GM18861 (cell line): ENCODE results near the gene SYCE1L.
A peak's percentile ranks its signal among the peaks of the same experiment; 100 is the strongest.
"Not testable (repeated sequence)": the region's sequence is repeated elsewhere in the genome, so short reads cannot be mapped to it uniquely, and the experiment has no call there.

Experiments used
- ATAC-seq: cut with Tn5 transposase; IDR thresholded peaks from one replicate; pipeline ENCODE4 v1.9.1; 2021; ENCODE audit not compliant: unreplicated experiment

SYCE1L gene

DNA sequence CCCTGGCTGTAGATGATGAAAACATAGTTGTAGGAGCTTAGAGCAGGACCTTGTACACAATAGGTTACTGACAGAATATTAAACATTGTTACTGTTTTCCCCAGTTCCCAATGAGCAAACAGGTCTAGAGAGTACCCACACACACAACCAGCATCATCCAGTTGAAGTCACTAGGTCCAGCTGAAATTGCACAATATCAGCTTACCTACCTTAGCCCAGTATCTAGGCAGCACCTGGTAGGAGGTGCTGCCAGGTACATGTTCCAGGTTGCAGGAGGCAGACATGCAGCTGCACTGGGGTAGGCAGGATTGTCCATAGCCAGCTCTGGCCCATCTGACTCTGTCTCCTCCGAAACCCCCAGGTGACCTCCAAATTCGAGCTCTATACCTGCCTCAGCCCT is 1.5 kb upstream of the SYCE1L start:
- no peak for ATAC-seq

DNA sequence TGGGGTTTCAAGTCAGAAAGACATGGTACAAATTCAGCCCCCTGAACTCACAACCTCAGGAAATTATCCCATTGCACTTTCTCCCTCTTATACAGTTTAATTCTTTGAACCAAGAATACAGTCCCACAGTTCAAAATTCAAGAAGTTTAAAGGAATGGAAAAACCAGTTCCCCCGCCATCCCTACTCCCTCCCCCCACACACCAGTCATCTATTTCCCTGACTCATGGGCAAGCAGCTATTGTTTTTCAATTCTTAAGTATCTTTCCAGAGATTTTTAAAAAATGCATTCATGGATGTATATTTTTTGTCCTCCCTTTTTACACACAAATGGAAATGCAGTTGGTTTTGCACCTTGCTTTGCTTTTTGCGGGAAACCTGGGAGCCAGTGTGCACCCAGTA is 7.3 kb downstream of the SYCE1L start:
- no peak for ATAC-seq

DNA sequence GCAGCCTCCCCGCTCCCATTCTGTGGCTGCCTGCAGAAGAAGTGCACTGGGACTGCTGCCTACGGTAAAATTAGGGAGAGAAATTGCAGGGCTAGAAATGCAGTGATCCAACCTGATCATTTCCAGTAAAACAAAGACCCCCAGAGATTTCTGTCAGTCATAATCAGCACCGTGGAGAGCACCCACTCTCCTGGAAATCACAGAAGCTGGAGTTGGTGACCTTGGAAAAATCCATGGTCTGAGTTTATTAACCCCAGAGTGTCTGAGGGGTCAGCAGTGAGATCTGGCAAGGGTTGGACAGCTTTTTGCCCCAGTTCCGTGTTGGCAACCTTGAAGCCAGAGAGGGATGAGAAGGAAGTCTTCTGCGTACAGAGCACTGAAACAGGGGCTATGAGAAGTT is 7.8 kb downstream of the SYCE1L start:
- no peak for ATAC-seq

DNA sequence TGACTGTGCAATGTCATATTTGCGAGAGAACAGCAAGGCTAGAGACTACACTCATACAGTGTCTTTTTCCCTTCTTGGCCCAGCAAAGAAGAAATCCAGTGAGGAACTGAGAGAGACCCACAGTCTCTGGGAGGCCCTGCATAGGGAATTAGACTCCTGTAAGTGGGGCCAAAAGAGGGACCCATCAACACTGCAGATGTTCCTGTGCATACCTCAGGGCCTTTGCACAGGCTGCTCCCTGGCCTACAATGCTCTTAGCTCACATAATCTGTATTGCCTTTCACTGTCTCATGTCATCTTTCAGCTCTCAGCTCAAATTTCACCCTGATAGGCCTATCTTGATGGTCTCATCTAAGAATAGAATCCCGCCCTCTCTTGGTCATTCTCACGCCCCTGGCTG is 9.2 kb downstream of the SYCE1L start:
- no peak for ATAC-seq

DNA sequence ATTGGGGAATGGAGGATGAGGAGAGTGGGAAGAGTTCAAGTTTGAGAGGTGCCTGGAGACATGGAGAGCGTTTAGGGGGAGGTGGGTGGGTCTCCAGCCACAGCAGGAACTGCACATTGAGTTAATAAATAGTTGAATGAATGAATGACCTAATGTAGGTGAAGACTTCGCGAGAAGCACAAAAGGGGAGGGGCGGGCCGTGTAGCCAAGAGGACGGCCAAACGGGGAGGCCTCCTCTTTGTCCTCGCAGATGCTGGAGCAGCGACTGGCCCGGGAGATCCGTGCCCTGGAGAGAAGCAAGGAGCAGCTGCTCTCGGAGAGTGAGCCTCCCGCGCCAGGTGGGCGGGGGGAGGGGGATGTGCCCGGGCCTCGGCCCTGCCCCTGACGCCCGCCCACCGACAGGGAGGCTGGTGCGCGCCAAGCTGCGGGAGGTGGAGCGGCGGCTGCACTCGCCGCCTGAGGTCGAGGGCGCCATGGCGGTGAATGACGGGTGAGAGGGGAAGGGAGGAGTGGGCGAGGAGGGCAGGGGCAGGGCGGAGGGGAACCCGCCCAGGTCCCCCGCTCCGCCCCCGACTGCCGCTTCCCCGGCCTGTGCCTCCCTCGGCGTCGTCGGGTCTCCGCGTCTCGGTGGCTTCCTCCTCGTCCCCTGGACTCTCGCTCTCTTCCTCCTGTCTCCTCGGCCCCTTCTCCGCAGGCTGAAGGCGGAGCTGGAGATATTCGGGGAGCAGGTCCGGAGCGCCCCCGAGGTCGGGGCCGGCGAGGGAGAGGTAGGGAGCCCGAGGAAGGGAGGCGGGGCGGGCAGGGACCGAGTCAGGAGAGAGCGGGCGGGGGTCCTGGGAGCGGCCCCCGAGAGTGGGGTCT is 12.9 kb downstream of the SYCE1L start:
- ATAC-seq, result peak; percentile 64

DNA sequence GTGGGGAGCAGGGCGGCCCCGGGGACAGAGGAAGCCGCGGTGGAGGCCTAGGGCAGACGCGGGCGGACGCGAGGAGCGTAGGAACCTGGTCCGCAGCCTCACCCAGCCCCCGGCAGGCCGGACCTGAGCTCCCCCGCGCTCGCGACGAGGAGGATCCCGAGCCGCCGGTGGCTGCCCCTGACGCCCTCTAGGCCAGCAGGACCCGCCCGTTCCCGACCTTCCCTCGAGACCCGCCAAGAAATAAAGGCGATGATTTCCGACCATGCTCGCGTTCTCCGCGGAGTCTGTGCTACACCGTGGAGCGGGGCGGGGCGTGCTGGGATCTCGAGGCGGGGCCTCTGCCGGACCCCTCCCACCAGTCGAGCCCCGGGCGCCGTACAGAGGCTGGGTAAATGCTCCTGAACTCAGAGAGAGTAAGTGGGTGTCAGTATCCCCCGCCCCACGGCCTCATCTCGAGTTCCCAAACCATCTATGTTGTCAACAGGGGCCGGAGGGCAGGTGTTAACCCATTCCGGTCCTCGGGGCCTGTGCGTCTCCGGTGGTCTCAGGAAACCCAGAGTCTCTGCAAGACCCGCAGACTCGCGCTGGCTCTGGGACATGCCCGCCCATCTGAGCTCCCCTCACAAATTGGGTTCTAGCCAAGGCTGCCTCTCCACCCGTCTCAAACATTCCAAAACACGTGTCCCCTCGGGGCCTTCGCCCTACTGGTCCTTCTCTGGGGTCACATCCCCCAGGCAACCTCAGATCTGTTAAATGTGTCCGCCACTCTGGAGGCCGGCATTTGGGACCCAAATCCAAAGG is 13.7 kb downstream of the SYCE1L start:
- ATAC-seq, result peak; percentile 69

DNA sequence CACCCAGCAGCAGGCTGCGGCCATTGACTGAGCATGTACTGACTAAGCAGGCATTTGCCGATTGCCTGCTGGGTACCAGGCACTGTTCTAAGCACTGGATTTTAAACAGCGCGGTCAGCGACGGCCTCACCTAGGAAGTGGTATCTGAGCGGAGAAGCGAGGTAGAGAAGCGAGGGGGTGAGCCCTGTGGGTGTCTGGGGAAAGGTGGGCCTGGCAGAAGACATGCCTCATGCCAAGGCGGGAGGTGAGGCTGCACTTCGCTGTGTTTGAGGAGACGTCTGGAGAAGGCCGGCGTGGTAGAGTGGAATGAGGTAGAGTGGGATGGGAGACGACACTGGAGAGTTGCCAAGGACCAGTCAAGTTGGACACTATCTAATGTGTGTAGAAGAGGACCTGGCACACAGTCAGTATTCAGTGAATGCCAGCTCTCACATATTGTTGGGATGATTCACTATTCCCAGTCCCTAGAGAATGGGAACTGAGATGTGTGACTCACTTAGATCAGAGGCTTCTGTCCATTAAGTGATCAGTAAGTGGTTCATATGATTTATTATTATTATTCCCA is 14.4 kb downstream of the SYCE1L start:
- no peak for ATAC-seq

DNA sequence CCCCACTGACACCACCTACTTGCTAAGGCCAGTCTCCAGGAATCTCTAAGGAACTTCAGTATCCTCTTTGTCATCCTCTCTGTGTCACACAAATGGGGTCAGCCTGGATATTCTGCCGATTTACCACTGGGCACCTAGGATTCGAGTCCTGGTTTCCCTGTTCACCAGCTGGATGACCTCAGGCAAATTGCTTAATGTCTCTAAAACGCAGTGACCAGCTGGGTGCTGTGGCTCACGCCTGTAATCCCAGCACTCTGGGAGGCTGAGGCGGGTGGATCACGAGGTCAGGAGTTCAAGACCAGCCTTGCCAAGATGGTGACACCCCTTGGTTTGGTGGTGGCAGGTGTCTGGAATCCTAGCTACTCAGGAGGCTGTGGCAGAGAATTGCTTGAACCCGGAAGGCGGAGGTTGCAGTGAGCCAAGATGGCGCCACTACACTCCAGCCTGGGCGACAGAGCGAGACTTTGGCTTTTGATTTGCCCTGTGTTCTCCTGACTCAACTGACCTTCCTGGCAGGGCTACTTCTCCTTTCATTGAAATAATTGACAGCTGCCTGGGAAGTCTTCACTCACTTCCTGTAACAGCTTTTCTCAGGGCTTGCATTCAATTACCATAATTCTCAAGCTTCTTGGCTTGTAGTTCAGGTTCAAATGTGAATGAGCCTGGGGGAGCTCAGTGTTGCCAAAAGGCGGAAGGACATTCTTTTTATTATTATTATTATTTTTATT is 15.4 kb downstream of the SYCE1L start:
- no peak for ATAC-seq

DNA sequence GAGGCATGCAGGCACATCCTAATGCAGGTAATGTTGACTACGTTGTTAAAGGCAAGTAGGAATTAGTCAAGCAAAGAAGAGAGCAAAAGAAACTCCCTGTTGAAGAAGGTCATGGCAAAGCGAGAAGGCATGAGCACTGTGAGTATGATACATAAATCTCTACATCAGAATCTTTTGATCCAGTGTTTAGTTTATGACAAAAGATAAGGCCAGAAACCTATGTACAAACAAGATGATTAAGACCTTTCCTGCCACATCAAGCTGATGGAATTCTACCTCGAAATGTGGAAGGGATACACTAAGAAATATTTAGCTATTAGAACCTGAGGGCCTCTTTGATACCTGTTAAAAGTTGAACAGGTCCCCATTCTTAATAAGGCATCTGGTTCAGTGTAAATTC is 20.2 kb downstream of the SYCE1L start:
- no peak for ATAC-seq

DNA sequence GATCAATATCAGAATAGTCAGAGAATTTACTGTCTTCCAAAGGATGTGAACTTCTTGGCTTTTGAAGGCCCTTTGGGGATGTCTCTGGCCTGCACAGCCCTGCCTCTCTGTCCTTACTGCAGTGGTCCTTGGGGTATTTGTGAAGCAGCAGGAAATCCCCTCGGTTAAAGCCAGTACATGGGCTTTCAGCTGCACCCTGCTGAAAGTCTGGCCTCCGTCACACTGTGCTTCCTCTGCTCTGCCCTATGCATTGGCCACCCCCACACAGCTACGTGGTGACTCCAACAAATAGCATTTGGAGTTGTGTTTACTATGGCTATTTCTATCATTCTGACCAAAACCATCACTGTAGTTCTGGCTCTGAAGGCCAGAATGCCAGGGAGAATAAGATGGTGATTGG is 21.2 kb downstream of the SYCE1L start:
- ATAC-seq, result peak; percentile 75

DNA sequence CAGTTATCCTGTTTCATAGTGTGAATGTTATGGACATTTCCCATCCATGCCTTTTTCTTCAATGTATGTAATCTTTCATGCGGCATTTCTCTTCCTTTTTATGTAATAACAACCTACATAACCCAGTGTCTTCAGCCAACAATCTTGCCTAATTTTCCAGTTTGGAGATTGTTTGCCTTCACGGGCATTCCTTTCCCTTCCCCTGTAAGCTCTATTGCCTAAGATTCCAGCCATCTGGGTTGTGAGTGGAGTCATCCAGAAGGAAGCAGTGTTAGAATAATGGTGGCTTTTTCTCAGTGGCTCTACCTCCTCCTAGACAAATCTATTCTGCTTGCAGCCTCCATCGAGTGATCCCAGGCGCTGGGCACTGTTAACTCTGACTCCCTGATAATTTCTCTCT is 22.3 kb downstream of the SYCE1L start:
- ATAC-seq, result no peak

DNA sequence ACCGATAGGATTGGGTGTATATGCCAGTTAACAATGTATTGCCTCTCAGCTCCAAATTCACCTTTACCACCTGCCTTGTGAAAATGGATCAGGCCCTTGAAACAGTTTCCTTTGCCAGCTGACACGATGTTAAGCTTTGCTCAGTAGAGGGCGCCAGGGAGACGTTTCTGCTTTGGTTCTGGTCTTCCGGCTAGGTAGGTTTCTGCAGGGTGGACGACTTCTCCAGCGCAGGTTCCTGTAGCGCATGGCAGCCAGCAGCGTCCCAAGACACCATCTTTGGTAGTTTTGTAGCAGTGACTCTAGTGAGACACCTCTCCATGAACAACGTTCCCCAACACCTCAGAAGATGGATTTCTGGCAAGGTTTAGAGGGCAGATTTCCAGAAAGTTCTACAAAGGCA is 24.0 kb downstream of the SYCE1L start:
- ATAC-seq, result no peak

DNA sequence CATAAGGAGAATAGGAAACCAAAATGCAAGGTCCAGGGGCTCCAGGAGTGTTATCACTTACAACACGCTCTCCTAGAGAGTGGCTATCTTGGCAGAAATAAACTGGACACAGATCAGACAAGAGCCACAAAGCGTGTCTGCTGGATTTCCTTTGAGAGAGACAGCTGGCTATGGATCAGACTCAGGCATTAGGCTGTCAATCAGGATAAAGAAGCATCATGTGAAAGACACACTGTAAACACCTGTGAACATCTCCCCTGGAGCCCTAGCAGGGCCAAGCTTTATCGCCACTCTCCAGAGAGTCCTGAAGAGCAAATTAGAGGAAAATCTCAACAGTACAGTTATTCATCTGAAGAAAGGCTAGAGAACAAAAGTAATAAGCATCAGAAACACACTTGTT is 26.0 kb downstream of the SYCE1L start:
- no peak for ATAC-seq

DNA sequence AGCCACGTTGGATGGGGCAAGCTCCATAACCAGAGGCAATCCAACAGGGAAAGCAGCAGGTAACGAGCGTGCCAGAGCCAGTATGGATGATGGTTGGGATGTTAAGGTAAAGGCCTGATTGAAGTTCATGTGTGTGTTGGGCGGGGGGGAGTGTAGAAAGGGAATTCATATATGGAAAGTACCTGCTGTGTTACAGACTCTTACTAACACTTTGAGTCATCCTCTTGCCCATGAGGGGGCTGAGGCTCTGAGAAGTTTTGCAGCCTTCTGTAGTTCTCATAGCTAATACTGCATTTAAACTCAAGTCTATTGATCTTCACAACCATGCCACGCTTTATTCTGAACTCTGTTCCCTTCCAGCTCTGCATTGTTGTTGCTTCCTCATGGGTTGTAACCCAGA is 28.5 kb downstream of the SYCE1L start:
- ATAC-seq, result peak; percentile 67

DNA sequence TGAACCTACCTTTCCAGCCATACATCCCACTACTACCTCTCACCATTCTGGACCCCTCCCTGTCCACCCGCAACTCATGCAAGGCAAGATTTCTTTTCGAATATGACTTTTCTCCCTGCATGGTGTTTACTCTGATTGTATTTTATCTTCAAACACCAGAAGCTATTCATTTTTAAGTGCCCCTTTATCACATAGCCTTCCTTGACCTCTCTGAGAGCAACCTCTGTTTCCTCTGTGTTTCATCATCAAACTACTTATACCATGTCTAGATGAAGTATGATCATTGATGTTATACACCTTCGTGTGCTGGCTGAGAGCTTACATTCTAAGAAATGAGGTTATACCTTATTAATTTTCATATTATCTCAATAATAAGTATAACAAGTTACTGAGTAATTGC is 31.8 kb downstream of the SYCE1L start:
- ATAC-seq, result no peak

DNA sequence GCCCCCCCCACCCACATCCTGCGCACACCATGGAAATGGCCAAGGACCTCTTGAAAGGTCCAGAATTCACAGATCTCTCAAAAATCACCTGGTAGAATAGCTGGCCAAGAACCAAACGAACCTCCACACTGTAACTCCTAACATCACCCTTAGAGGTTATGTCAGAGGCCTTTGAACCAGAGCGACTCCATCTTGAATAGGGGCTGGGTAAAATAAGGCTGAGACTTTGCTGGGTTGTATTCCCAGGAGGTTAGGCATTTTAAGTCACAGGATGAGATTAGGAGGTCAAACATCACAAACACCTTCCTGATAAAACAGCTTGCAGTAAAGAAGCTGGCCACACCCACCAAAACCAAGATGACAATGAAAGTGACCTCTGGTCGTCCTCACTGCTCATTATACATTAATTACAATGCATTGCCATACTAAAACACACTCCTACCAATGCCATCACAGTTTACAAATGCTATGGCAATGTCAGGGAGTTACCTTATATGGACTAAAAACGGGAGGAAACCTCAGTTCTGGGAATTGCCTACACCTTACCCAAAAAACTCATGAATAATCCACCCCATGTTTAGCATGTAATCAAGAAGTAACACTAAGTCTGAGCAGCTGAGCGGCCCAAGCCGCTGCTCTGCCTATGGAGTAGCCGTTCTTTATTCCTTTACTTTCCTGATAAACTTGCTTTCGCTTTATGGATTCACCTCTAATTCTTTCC is 34.8 kb downstream of the SYCE1L start:
- no peak for ATAC-seq

DNA sequence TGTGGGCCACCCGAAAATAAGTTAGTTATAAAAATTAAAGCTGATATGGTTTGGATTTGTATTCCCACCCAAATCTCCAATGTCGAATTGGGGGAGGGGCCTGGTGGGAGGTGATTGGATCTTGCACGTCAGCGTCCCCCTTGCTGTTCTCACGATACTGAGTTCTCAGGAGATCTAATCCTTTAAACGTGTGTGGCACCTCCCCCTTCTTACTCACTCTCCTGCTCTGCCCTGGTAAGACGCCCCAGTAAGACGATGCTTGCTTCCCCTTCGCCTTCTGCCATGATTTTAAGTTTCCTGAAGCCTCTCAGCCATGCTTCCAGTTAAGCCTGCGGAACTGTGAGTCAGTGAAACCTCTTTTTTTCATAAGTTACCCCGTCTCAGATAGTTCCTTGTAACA is 35.4 kb downstream of the SYCE1L start:
- no peak for ATAC-seq

DNA sequence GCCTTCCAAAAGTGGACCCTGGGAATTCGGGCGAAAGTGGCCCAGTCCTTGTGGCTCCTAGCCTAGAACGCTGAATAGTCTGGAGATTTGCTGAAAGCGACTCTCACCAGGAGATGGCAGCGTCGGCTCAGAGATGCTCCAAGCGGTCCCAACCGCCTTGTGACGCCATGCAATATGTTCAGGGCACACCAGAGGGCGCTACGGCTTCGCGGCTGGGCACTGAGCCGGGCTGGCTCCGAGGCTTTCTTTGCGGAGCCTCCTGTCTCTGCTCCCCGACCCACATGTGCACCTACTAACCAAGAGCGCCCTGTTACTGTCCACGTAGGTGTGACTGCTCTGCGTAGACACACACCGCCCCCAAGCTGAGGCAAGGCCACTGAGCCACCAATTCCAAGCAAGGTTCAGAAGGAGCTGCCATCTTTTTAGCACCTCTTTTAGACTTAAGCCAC is 36.9 kb downstream of the SYCE1L start:
- peak; percentile 98 for ATAC-seq

DNA sequence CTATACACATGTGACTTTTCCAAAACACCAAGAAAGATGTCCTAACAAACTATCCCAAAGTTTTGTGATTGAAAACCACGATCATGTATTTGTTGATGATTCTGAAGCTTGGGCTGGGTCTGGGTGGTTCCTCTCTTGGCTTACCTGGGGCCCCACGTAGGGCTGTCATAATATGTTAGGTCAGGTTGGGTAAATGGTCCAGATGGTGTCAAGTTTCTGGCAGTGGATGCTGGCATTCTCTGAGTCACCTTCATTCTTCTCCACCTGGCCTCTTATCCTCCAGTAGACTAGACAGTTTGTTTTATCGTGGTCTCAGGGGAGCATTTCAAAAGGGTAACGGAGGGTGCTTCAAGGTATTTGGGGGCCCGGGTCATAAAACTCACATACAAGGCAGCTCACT is 39.4 kb downstream of the SYCE1L start:
- ATAC-seq, result no peak

DNA sequence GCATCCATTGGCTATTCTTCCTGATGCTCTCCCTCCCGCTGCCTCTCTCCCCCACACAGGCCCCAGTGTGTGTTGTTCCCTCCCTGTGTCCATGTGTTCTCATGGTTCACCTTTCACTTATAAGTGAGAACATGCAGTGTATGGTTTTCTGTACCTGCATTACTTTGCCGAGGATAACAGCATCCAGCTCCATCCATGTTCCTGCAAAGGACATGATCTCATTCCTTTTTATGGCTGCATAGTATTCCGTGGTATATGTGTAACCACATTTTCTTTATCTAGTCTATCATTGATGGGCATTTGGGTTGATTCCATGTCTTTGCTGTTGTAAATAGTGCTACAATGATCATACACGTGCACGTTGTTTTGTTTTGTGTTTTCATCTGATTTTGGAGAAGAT is 43.3 kb downstream of the SYCE1L start:
- not testable (repeated sequence) for ATAC-seq

DNA sequence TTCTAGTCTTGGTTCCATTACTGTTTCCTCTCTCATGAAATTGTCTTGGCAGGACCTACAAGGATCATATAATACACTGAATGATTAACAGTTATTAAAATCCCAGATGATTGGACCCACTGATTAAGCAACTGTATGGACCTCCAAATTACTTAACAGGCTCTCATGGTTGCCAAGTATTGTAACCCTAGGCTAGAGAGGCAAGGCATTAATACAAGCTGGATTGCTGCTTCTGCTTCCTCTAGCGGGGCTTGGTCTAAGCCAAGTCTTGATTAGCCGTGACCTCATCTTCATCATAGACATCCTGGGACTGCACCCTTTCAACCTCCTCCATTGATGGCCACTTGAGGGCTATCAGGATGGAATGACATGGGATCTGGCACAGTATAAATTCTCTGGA is 46.9 kb downstream of the SYCE1L start:
- ATAC-seq, result no peak
